NB4 (cell line): ENCODE measurements around the gene IL20RB.
"Not testable (repeated sequence)": the region's sequence is repeated elsewhere in the genome, so short reads cannot be mapped to it uniquely, and the experiment has no call there.

Source experiments
- MYC ChIP-seq: IDR thresholded peaks from 2 replicates; pipeline ENCODE4 v1.6.1; 2011; ENCODE audit warnings: low read depth, low read length
- POLR2A ChIP-seq: IDR thresholded peaks from 2 replicates; pipeline ENCODE4 v1.6.1; 2011; ENCODE audit warnings: mild to moderate bottlenecking; ENCODE audit not compliant: insufficient read length; ENCODE audit errors: extremely low read depth
- TF ChIP-seq, protein P1 (sequence below): IDR thresholded peaks from one replicate; pipeline ENCODE4 v1.5.1; 2012; ENCODE audit warnings: low read depth, low read length

DNA sequence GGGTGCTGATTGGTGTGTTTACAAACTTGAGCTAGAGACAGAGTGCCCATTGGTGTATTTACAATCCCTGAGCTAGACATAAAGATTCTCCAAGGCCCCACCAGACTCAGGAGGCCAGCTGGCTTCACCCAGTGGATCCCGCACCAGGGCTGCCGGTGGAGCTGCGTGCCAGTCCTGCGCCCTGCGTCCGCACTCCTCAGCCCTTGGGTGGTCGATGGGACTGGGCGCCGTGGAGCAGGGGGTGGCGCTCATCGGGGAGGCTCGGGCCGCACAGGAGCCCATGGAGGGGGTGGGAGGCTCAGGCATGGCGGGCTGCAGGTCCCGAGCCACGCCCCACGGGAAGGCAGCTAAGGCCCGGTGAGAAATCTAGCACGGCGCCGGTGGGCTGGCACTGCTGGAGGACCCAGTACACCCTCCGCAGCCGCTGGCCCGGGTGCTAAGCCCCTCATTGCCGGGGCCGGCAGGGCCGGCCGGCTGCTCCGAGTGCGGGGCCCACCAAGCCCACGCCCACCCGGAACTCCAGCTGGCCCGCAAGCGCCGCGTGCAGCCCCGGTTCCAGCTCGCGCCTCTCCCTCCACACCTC lies 29.7 kb downstream of the IL20RB start:
- TF ChIP-seq POLR2A, MYC: not testable (repeated sequence)
- TF ChIP-seq, protein P1, sequence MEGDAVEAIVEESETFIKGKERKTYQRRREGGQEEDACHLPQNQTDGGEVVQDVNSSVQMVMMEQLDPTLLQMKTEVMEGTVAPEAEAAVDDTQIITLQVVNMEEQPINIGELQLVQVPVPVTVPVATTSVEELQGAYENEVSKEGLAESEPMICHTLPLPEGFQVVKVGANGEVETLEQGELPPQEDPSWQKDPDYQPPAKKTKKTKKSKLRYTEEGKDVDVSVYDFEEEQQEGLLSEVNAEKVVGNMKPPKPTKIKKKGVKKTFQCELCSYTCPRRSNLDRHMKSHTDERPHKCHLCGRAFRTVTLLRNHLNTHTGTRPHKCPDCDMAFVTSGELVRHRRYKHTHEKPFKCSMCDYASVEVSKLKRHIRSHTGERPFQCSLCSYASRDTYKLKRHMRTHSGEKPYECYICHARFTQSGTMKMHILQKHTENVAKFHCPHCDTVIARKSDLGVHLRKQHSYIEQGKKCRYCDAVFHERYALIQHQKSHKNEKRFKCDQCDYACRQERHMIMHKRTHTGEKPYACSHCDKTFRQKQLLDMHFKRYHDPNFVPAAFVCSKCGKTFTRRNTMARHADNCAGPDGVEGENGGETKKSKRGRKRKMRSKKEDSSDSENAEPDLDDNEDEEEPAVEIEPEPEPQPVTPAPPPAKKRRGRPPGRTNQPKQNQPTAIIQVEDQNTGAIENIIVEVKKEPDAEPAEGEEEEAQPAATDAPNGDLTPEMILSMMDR, result not testable (repeated sequence)
